ENCODE results near the gene VWC2. TPM values are rescaled to one million over a fixed set of nuclear protein-coding genes. Genes with fewer than 3 reads are reported as not detected.

Gene VWC2
- total RNA-seq, 1 donor from 2014 or later = 1.2 TPM

DNA sequence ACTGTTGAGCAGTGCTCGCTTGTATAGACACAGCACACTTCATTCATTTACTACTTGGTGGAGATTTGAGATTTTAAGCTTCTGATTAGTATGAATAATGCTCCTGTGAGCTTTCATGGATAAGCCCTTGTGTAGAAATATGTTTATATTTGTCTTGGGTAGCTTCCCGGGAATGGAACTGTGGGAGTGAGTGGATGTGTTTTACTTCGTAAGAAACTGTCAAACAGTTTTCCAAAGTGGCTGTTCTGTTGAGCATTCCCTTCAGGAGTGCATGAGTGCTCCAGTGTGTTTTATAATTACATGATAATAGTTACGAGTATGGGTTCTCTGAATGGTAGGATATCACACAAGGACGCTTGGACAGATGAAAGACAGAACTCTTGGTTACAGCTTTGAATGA is 49.4 kb downstream of the VWC2 start:
- no peak for DNase-seq
- Mint-ChIP-seq H3K4me1 (ENCODE audit: low read depth, unreplicated experiment) (peaks cover 9% of the 10 kb centered on the region), H3K36me3 (ENCODE audit: unreplicated experiment) (no peaks in the 10 kb centered on the region), H3K4me3 (ENCODE audit: unreplicated experiment) (no peak overlapping the region), H3K9me3 (ENCODE audit: unreplicated experiment) (no peaks in the 10 kb centered on the region), H3K27ac (ENCODE audit: unreplicated experiment) (no peak overlapping the region), H3K27me3 (ENCODE audit: unreplicated experiment) (no peaks in the 10 kb centered on the region)
- TF ChIP-seq, protein P1, sequence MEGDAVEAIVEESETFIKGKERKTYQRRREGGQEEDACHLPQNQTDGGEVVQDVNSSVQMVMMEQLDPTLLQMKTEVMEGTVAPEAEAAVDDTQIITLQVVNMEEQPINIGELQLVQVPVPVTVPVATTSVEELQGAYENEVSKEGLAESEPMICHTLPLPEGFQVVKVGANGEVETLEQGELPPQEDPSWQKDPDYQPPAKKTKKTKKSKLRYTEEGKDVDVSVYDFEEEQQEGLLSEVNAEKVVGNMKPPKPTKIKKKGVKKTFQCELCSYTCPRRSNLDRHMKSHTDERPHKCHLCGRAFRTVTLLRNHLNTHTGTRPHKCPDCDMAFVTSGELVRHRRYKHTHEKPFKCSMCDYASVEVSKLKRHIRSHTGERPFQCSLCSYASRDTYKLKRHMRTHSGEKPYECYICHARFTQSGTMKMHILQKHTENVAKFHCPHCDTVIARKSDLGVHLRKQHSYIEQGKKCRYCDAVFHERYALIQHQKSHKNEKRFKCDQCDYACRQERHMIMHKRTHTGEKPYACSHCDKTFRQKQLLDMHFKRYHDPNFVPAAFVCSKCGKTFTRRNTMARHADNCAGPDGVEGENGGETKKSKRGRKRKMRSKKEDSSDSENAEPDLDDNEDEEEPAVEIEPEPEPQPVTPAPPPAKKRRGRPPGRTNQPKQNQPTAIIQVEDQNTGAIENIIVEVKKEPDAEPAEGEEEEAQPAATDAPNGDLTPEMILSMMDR (IDR thresholded peaks at IDR 0.05; ENCODE audit: partially characterized antibody, unreplicated experiment) = no peak

DNA sequence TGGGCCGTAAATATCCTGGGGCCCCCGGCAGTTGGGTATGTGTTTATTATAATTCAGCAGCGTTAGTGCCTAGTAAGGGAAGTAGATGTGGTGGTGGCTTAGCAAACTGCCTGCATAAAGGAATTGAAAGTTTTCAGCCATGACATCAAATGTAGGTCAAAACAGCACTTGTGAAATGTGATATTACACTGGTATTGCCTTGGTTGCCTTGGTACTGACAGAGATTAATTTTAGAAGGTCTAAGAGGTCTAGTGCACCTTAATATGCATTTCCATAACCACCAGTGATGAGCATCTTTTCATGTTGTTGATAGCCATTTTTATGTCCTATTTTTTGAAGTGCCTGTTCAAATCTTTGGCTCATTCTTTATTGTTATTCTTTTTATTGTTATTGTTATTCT is 50.1 kb downstream of the VWC2 start:
- no peak overlapping the region for H3K4me3 Mint-ChIP-seq (ENCODE audit: unreplicated experiment)
- H3K4me1 Mint-ChIP-seq (ENCODE audit: low read depth, unreplicated experiment) = peaks cover 9% of the 10 kb centered on the region
- no peak overlapping the region for H3K27ac Mint-ChIP-seq (ENCODE audit: unreplicated experiment)
- H3K27me3 Mint-ChIP-seq (ENCODE audit: unreplicated experiment) = peaks cover 1% of the 10 kb centered on the region
- no peak for DNase-seq
- H3K9me3 Mint-ChIP-seq (ENCODE audit: unreplicated experiment) = peaks cover 2% of the 10 kb centered on the region
- no peaks in the 10 kb centered on the region for H3K36me3 Mint-ChIP-seq (ENCODE audit: unreplicated experiment)
- TF ChIP-seq, protein P1 (IDR thresholded peaks at IDR 0.05; ENCODE audit: partially characterized antibody, unreplicated experiment) = no peak

DNA sequence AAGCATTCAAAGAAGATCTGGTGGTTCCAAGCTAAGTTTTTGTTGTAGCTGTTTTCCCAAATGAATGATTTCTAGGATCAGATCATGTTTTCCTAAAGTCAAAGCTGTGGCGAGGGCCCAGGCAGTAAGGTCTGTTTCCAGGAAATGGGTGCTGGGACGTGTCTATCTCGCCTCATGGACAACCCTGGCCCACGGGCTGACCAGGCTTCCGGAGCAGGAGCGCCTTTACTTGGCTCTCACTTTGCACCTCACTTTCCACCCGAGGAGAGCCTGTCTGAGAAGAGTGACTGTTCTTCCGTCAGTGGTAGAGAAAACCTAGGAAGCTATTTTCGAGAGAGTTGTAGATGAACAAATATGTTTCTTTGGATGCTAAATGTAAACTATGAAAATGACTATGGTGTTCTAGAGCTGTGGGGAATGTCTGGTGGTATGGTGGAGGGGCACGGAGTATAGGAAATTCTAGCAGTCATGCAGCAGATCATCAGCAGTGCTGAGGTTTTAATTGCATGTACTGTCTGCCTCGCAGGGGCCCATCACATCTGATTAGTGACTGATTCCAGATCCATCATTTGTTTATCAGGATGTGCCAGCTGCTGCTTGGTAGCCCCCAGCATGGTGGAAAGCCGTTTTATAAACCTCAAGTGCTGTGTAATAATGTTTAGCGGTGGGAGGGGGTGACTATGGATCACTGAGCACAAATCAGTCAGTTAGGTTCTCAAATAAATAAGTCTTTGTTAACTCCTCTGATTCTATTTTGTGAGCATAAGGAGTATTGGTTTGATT is 66.6 kb downstream of the VWC2 start:
- Mint-ChIP-seq H3K4me3 (ENCODE audit: unreplicated experiment) (no peak overlapping the region), H3K9me3 (ENCODE audit: unreplicated experiment) (no peaks in the 10 kb centered on the region), H3K27me3 (ENCODE audit: unreplicated experiment) (peaks cover 1% of the 10 kb centered on the region), H3K36me3 (ENCODE audit: unreplicated experiment) (no peaks in the 10 kb centered on the region), H3K4me1 (ENCODE audit: low read depth, unreplicated experiment) (no peaks in the 10 kb centered on the region), H3K27ac (ENCODE audit: unreplicated experiment) (no peak overlapping the region)
- TF ChIP-seq, protein P1 (IDR thresholded peaks at IDR 0.05; ENCODE audit: partially characterized antibody, unreplicated experiment) = no peak
- DNase-seq = no peak

DNA sequence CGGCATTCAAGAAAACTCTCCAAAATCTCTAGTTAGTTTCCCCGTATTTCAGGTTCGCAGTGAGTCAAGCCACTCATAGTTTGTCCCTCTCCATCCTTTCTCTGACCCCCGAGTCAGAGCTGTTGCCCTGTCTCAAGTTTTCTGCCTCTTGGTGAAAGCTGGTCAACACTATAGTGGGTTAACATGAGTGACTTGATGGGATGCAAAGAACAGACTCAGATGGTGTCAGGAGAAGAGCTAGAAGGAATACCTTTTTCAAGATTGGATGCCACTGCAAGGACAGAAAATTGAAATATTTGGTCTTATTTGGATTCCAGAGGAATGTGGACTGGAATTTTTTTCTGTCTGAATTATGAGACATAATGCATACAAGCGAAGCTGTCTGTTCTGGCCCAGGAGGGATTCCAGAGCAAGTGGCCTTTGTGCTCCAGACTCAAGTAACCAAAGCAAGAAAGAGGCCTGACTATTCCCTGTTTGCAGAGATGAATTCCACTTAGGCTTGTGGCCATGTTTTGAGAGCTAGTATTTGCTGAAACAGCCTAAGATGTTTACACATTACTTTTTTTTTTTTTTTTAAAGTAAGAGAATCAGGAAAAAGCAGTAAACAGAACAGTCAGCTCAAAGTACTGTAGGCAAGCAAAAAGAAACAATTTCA is 67.4 kb downstream of the VWC2 start:
- TF ChIP-seq, protein P1 (IDR thresholded peaks at IDR 0.05; ENCODE audit: partially characterized antibody, unreplicated experiment) = no peak
- H3K27me3 Mint-ChIP-seq (ENCODE audit: unreplicated experiment) = peaks cover 1% of the 10 kb centered on the region

DNA sequence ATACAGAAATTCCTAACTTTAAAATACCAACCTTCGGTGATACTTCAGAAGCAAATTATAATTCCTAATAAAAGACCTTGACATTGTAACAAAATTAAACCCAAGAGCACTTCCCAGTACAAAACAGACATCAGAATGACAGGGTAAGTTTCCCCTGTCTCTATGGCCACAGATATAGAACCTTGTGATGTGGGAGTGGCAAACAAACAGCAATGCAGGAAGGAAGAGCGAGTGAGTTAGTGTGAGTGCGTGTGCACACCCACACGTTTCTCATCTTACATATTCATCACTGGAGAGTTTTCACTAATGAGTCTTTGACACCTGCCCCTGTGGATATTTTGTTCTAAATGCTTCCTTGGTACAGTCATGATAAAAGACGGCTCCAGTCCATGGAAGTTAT is 72.2 kb downstream of the VWC2 start:
- no peak for DNase-seq
- H3K36me3 Mint-ChIP-seq (ENCODE audit: unreplicated experiment) = no peaks in the 10 kb centered on the region
- TF ChIP-seq, protein P1 (IDR thresholded peaks at IDR 0.05; ENCODE audit: partially characterized antibody, unreplicated experiment) = no peak

More for the DNA sequence above, 67.4 kb downstream of the VWC2 start:
- Mint-ChIP-seq H3K27ac (ENCODE audit: unreplicated experiment) (no peak overlapping the region), H3K4me3 (ENCODE audit: unreplicated experiment) (no peak overlapping the region), H3K9me3 (ENCODE audit: unreplicated experiment) (no peaks in the 10 kb centered on the region), H3K4me1 (ENCODE audit: low read depth, unreplicated experiment) (no peaks in the 10 kb centered on the region), H3K36me3 (ENCODE audit: unreplicated experiment) (no peaks in the 10 kb centered on the region)
- DNase-seq = no peak

More for the DNA sequence above, 72.2 kb downstream of the VWC2 start:
- Mint-ChIP-seq H3K4me1 (ENCODE audit: low read depth, unreplicated experiment) (peaks cover 5% of the 10 kb centered on the region), H3K27me3 (ENCODE audit: unreplicated experiment) (peaks cover 7% of the 10 kb centered on the region), H3K9me3 (ENCODE audit: unreplicated experiment) (no peaks in the 10 kb centered on the region), H3K27ac (ENCODE audit: unreplicated experiment) (no peak overlapping the region), H3K4me3 (ENCODE audit: unreplicated experiment) (no peak overlapping the region)

All from glutamatergic neuron (in vitro differentiated cells).